GM19238 (cell line): ENCODE data around the gene RBM47.

Experiments used
- DNase-seq: peaks from one replicate; pipeline ENCODE4 v3.0.0; 2011; ENCODE audit warnings: low spot score; ENCODE audit not compliant: insufficient read length

Gene RBM47

DNA sequence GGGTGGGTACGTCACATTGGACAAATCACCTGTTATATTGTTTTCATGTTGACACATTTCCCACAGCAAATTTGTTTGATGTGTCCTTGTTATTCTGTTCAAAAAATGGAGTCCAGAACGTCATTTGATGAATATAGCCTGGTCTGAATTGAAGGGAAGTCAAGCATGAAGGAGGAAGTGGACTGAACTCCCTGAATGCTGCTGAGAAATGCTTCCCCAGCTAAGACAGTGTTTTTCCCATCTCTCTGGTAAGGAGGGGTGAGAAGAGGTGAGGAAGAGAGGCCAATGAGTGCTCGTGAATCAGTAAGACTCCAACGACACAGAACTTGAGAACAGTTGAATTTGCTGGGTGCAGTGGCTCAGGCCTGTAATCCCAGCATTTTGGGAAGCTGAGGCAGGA is 127.4 kb downstream of the RBM47 start:
- no peak for DNase-seq

DNA sequence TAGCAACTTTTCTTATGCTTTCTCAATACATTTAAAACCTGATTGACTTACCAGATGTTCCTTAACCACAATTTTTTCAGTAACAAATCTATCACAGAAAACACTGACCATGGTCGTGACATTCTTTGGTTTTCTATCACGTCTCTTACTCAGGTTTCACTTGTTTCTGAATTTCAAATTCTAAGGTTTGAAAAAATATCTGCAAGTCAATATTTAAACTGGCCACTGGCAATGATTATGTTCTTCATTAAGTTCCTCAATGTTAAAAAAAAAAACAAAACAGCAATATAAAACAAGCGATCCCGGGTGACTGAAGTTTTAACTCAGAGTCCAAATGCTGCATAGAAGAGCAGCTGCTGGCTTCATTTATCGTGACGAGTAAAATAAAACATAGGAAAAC is 128.9 kb downstream of the RBM47 start:
- DNase-seq: no peak

DNA sequence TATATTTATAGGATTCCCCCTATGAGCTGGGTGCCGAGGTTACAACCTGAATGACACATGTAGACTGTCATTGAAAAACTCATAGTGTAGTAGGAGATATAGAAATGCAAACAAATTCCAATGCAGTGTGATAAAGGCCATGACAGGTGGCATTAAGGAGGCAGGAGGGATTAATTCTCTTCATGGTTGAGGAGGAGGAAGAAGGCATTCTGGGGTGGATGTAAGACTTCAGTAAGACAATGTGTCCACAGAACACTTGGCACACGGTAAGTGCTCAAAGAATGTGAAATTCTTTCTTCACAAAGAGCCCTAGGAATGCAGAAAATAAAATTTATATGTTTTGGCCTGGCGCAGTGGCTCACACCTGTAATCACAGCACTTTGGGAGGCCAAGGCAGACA is 136.5 kb downstream of the RBM47 start:
- DNase-seq: no peak

DNA sequence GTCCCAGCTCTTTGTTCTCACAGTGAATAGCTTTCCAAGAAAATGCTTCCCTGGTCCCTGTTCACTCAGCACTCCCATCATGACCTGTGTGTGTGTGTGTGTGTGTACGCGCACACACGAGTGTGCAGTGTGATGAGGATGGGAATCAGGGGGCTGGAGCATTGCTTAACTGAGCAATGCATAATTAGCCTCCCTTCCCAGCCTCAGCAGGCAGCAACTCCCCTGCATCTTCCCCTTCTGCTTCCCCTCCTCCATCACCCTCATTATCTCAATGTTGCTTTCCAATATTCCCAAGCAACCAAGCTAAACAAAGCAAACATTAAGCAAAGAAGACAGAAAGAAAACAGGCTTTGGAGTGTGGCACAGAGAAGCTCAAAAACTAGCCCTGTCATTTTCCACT is 137.0 kb downstream of the RBM47 start:
- no peak for DNase-seq

DNA sequence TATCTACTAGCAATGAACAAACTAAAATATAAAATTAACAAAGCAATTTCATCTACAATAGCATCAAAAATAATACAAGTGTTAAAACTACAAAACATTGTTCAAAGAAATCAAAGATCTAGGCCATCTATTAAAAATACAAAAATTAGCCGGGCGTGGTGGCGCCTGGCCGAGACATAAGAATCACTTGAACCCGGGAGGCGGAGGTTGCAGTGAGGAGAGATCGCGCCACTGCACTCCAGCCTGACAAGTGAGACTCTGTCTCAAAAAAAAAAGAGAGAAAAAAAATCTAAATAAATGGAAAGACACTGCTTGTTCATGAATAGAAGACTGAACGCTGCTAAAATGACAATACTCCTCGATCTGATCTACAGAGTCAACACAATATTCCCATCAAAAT is 139.2 kb downstream of the RBM47 start:
- no peak for DNase-seq

DNA sequence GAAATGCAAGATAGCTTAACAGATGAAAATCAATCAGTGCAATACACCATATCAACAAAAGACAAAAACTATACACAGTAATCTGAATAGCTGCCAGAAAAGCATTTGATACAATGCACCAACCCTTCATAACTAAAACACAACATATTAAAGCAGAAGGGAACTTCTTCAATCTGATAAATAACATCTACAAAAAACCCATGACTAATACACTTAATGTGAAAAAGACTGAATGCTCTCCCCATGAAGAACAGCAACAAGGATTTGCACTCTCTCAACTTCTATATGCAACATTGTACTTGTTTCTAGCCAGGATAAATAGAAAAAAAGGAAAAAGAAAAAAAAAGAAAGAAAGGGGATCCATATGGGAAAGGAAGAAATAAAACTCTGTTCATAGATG is 139.7 kb downstream of the RBM47 start:
- no peak for DNase-seq

DNA sequence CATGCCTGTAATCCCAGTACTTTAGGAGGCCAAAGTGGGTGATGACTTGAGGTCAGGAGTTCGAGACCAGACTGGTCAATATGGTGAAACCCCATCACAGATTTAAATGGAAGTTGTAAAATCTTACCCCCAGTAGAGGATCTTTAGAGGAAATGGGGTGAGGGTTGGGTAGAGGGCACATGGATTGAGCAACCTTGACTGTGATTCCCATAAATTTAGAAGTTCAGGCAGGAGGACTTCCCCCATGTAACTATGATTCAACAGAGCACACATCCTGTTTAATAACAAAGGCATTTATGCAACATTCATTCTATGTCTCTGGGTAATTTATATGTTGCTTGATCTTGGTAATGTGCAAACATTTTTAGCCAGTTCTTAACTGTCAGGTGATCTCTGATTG is 143.1 kb downstream of the RBM47 start:
- no peak for DNase-seq

DNA sequence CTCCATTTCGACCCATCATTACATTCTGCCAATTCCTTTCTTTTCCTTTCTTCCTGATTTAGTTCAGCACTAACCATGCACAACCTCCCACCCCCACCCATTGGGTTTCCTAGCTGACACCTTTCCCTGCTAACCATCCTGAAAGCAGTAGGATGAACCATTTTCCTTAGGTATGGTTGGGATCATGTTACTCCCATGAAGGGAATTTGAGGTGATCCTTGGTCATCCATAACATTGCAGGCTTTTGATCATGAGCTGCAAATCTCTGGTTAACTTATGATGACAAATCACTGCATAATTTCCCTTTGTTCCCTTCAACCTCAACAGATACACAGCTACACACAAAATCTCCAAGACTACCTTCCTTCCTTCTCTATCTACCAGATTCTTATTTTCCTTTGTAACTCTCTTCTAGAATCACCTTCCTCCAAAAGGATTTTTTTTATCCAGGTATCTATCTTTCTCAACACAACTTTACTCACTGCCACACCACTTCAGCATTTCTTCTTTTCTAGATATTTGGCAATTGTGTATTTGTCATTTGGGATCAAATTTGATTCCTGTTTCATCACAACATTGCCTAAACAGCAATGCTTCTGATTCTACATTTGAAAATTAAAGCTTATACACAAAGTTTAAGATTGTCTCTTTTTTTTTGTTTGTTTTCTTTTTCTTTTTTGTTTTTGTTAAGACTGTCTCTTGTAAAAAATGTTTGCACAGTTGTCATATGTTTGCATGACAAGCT is 145.1 kb downstream of the RBM47 start:
- no peak for DNase-seq

DNA sequence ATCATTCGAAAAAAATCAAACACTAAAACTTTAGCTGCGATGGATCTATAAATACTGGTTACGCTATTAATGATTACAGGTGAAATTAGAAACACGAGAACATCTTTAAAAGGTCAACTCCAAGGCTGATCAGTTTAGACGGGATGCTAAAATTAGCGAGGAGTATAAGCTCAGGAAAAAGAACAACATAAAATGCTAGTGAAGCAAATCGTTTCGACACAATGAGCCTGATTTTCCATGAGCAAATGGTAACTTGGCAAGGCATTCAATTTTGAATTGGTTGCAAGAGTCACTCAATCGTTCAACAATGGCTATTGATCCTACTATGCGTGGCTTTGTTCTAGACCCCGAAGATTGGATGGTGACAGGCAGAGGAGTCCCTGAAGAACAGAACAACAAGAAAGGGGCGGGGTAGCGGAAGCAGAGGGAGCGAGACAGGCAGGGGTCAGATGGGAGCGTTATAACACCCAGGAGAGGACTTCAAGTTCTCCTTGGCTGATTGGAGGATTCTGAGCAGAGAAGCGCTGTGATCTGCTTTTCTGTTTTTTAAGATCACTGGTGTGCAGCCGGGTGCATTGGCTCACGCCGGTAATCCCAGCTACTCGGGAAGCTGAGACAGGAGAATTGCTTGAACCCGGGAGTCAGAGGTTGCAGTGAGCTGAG is 146.5 kb downstream of the RBM47 start:
- no peak for DNase-seq

DNA sequence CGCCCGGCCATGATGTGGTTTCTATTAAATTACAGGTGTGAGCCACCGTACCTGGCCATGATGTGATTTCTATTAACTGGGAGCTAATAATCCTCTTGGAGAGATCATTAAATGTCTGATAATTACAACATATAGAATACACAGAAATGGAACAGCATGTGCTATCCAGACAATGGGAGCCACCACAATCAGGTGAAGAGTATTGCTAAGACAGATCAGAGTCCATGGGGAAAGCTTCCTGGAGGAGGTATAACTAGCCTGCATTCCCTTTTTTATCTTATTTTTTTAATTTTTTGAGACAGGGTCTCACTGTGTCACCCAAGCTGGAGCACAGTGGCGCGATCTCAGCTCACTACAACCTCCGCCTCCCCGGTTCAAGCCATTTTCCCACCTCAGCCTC is 147.7 kb downstream of the RBM47 start:
- no peak for DNase-seq

DNA sequence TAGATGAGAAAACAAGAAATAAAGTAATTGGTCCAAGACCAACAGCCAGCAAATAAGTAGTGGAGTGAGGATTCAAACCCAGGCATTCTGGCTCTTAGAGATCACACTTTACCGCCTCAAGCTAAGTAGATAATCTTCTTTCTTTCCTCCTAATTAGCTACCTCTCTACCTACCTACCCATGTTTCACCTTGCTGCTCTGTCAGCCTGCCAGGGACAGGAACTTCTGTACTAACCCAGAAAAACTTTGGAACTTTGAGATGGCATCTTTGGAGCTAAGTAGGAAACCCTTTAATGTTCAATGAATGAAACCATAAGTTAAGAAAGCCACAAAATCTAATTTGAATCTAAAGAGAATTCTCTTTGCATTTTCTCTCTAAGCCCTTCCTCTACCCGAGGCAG is 149.4 kb downstream of the RBM47 start:
- DNase-seq: no peak

DNA sequence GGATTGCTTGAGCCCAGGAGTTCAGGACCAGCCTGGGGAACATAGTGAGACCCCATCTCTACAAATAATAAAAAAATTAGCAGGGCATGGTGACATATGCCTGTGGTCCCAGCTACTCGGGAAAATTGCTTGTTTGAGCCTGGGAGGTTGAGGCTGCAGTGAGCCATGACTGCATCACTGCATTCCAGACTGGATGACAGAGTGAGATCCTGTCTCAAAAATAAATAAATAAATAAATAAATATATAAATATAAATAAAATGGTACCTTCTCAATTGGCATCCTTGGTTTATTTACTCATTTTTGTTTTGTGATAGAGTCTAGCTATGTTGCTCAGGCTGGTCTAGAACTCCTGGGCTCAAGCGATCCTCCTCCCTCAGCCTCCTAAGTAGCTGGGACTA is 150.3 kb downstream of the RBM47 start:
- no peak for DNase-seq

DNA sequence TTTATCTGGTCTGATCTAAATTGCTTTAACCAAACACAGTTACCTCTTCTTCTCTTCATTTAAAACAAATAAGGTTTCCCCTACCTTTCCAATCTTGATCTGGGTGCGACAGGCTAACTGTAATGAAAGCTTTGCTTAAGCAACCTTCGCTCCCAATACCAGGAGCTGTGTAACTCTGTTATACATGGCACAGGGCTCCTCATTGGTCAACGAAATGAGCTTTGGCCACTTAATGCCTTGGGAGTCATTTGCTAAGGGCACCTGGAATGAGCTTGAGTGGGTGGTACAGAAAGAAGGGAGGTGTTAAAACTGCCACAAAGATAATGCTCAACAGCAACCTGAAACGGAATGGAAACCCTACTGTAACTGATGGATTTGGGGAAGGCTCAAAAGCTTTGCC is 154.1 kb downstream of the RBM47 start:
- DNase-seq: no peak

DNA sequence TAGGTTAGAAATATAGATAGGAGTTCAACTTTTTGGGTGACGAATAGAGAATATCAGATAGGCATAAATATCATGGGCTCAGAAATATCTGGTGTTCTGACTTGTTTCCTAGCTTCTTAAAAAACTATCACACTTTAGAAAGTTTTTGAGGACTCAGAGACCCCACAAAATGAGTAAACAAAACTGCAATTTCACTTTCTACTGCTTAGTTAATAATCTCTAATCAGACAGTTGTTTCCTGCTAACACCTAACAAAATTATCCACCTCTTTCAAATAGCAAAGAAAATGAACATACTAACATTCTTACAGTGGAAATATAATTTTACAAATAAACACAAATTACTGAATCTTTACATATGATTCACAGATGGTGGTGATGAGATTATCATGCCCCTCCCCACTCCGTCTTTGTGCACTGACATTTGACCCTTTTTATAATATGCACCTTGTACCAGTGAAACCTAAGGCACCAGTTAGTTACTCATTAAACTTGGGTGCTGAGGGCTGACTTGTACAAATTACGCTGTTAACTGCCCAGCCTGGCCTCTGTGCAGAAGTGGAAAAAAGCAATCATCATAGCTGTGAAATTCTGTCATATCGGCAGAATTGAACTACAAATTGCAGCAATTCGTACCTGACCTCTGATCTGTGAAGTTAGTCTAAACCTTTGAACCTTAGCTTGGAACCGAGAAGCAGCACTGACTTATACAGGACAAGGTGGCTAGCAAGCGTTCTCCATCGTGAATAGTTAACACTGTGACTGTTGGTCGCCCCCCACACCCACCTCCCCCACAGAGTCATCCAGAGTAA is 155.9 kb downstream of the RBM47 start:
- DNase-seq: no peak

DNA sequence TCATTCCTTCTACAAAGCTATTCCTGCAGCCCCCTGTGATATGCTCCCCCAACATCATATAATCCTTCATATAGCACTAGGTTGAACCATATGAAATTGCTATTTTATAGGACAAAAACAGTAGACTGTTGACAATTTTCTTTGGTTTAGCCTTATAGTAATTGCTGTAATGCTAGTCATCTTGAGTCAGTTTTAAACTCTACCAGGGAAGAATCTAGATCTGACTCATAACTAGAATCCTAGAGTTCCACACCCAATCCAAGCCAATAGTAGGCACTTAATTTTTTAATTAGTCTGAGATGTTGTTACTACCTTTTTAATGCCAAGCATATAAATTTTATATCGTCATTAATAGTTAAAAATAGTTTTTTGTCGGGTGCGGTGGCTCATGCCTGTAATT is 157.7 kb downstream of the RBM47 start:
- no peak for DNase-seq

DNA sequence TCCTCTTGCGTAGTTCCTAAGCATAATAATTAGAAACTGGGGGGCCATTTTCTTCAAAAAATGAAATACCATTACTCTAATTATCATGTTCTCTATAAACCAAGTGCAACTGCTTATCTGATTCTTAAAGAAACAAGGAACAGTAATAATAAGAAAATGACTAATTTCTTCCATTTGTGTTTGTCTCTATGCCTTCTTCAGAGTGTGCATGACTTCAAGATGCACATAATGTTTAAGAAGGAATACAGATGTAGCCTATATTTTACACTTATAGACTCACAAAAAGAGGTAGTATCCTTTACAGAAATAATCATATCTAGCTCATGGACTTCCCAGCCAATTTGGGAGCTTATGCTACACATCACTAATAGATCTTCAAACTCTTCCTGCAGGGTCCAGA is 162.9 kb downstream of the RBM47 start:
- DNase-seq: no peak

DNA sequence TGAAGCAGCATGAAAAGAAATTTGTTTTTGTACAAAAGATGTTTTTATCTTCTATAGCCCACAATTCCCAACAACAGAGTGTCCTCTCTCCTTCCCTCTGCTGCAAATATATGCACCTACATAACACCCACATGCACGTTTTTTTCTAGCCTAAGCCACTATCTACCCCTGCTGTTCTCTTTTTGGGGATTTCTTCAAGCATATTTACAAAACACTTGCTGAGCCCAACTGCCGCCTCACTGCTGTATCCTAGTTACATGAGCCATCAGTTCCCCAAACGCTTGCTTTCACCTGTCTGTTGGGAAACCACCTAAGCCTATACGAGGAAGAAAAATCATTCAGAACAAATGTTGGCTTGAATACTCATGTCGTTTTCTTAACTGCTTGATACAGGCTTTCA is 167.3 kb downstream of the RBM47 start:
- DNase-seq: peak; percentile 27

DNA sequence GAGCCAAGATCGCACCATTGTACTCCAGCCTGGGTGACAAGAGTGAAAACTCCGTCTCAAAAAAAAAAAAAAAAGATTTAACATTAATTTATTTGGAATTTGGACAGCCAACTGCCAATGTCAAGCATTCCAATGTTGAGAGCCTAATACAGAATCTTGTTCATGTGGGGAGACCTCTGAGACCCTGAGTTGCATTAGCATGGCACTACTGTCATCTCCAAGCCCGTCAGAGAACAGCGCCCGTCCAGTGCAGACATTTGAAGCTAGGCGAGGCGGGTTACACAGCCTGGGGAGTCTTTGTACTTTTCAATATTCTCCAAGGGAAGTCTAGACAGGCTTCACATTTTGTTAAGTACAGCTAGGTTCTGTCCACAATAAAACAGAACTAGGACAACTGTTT is 167.8 kb downstream of the RBM47 start:
- DNase-seq: no peak

DNA sequence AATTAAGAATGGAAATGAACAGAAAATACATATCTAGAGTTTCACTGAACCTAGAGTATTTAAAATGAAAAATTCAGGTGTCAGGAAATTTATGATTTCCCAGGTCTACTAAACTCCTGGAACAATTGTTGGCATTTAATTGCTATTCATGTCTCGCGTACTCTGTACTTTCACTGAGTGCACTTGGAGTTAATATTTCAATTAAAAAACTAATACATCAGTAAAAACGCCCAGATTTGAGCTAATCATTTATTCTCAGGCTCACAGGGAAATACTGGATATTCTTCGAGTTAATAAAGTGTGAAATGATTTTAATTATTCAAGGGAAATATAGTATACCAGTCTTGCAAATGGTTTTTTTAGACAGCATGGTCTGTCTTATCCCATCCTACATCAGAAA is 168.6 kb downstream of the RBM47 start:
- DNase-seq: no peak

DNA sequence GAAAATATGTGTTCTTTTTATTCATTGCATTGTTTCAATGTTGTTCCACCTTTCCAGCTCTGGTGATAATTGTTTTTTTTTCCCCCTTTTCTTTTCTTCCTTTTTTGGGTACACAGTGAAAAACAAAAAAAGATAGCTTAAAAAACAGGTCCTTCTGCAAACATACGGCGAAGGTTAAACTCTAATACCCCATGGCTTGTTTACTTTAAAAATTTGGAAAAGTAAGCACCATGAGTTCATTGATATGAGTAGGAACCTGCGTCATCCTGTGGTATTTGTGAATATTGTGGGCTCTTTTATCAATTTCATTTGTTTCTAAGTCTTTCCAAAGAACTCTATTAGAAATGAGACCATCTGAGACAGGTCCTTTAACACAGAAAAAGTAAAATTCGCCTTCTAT is 171.0 kb downstream of the RBM47 start:
- DNase-seq: no peak

DNA sequence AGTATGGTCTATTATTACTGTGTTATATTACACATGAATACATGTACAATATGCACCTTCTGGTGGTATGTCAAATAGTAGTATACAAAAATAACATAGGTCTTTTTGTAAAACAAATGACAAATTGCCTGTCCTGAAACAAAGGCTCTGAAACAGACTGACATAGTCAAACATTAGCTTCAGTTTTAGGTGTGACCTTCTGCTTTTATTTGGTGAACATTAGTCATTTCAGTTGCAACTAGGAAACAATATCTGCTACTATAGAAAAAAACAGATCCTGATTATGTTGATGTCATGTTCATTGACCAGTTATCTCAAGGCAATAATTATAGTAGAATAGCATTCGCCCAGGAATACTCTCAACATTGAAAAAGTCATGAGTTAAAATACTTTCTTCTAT is 171.6 kb downstream of the RBM47 start:
- DNase-seq: no peak

DNA sequence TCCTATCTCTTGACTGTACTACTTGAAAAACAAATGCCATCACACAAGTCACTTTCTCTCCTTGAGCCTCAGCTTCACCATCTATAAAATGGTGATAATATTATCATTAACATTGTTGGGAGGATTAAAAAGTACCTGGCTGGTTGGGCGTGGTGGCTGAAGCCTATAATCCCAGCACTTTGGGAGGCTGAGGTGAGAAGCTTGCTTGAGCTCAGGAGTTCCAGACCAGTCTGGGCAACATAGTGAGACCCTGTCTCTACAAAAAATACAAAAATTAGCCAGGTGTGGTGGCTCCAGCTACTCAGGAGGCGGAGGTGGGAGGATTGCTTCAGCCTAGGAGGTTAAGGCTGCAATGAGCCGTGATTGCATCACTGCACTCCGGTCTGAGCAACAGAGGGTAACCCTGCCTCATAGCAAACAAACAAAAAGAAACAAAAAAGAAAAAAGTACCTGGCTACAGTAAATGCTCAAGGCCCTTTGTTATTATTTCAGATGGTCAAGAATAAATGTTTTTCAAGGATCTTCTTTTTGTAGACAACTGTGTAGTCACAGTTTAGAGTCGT is 174.2 kb downstream of the RBM47 start:
- DNase-seq: no peak
